ENCODE data around the gene PNPLA1. TPM values are rescaled to one million over a fixed set of nuclear protein-coding genes. Genes with fewer than 3 reads are reported as not detected.

The PNPLA1 gene
- total RNA-seq, 1 donor from 2014 or later: not detected

GRCh38 chr6:36345681-36346466, 76.0 kb downstream of the PNPLA1 start:
- Histone ChIP-seq H3K4me2 (no peak overlapping the region), H4K20me1 (ENCODE audit: low read depth) (no peaks in the 10 kb centered on the region), H3K27ac (no peak overlapping the region), H3K4me1 (peaks cover 4% of the 10 kb centered on the region), H3K4me3 (no peak overlapping the region), H3K27me3 (peaks cover 5% of the 10 kb centered on the region), H3K79me2 (ENCODE audit: low read depth) (no peaks in the 10 kb centered on the region), H3K9ac (no peak overlapping the region), H3K9me3 (ENCODE audit: low read depth) (no peaks in the 10 kb centered on the region), H2AFZ (replicated peaks) (peak overlapping the region; percentile 91), H3F3A (ENCODE audit: low read depth) (no peaks in the 10 kb centered on the region), H3K36me3 (no peaks in the 10 kb centered on the region)
- peaks cover 6% of the 10 kb centered on the region for H3K27me3 Mint-ChIP-seq (ENCODE audit: insufficient read depth, low read depth)
- no peak overlapping the region for H3K4me3 Mint-ChIP-seq
- H3K36me3 Mint-ChIP-seq: no peaks in the 10 kb centered on the region
- TF ChIP-seq EZH2 (IDR thresholded peaks at IDR 0.05) (no peak), EZH2phosphoT487 (IDR thresholded peaks at IDR 0.05) (no peak), CTCF (IDR thresholded peaks at IDR 0.05) (no peak)
- no peaks in the 10 kb centered on the region for H3K9me3 Mint-ChIP-seq
- no peak overlapping the region for H3K27ac Mint-ChIP-seq
- peaks cover 26% of the 10 kb centered on the region for H3K4me1 Mint-ChIP-seq
- DNase-seq (ENCODE audit: low spot score): peak; percentile 32

- Histone ChIP-seq H3K9me3 (ENCODE audit: low read depth) (no peaks in the 10 kb centered on the region), H3K36me3 (no peaks in the 10 kb centered on the region), H3K4me3 (no peak overlapping the region), H3K4me2 (no peak overlapping the region), H3K27me3 (no peaks in the 10 kb centered on the region), H3F3A (ENCODE audit: low read depth) (no peaks in the 10 kb centered on the region), H3K79me2 (ENCODE audit: low read depth) (no peaks in the 10 kb centered on the region), H3K27ac (no peak overlapping the region), H3K9ac (no peak overlapping the region), H3K4me1 (peaks cover 4% of the 10 kb centered on the region), H4K20me1 (ENCODE audit: low read depth) (no peaks in the 10 kb centered on the region), H2AFZ (replicated peaks) (no peak overlapping the region)
- peaks cover 2% of the 10 kb centered on the region for H3K27me3 Mint-ChIP-seq (ENCODE audit: insufficient read depth, low read depth)
- H3K9me3 Mint-ChIP-seq: no peaks in the 10 kb centered on the region
- DNase-seq (ENCODE audit: low spot score): no peak
- H3K4me3 Mint-ChIP-seq: no peak overlapping the region
- H3K36me3 Mint-ChIP-seq: no peaks in the 10 kb centered on the region
- TF ChIP-seq CTCF (IDR thresholded peaks at IDR 0.05) (no peak), EZH2phosphoT487 (IDR thresholded peaks at IDR 0.05) (no peak), EZH2 (IDR thresholded peaks at IDR 0.05) (no peak)
- H3K27ac Mint-ChIP-seq: peak overlapping the region; percentile 15
- H3K4me1 Mint-ChIP-seq: peaks cover 32% of the 10 kb centered on the region
Observed at GRCh38 chr6:36346486-36347273, 76.8 kb downstream of the PNPLA1 start.

- Histone ChIP-seq H3K9ac (no peak overlapping the region), H3K79me2 (ENCODE audit: low read depth) (no peaks in the 10 kb centered on the region), H3K36me3 (no peaks in the 10 kb centered on the region), H3F3A (ENCODE audit: low read depth) (no peaks in the 10 kb centered on the region), H3K4me1 (peaks cover 4% of the 10 kb centered on the region), H3K4me3 (no peak overlapping the region), H2AFZ (replicated peaks) (no peak overlapping the region), H3K27me3 (no peaks in the 10 kb centered on the region), H3K9me3 (ENCODE audit: low read depth) (no peaks in the 10 kb centered on the region), H4K20me1 (ENCODE audit: low read depth) (no peaks in the 10 kb centered on the region), H3K27ac (no peak overlapping the region), H3K4me2 (no peak overlapping the region)
- no peak for DNase-seq (ENCODE audit: low spot score)
- Mint-ChIP-seq H3K4me1 (peaks cover 32% of the 10 kb centered on the region), H3K9me3 (no peaks in the 10 kb centered on the region), H3K27me3 (ENCODE audit: insufficient read depth, low read depth) (peaks cover 4% of the 10 kb centered on the region), H3K4me3 (no peak overlapping the region), H3K36me3 (no peaks in the 10 kb centered on the region), H3K27ac (no peak overlapping the region)
- TF ChIP-seq CTCF (IDR thresholded peaks at IDR 0.05) (no peak), EZH2phosphoT487 (IDR thresholded peaks at IDR 0.05) (no peak), EZH2 (IDR thresholded peaks at IDR 0.05) (no peak)
Observed at GRCh38 chr6:36347621-36348020, 77.8 kb downstream of the PNPLA1 start.

All from neural progenitor cell (in vitro differentiated cells).